Activated naive CD8-positive, alpha-beta T cell treated with anti-CD3 and anti-CD28 coated beads, Interleukin-2, amount 10 ng/mL, durations not matched to agents 7 days and 5 days (primary cell): Measurements from ENCODE around the gene COPB1. TPM values are rescaled to one million over a fixed set of nuclear protein-coding genes. Genes with fewer than 3 reads are reported as not detected.

ENCODE experiments used
- ATAC-seq: fragments of 150-1000 bp; cut with Tn5 transposase; one replicate; pipeline ENCODE4 v1.10.0; 2021; ENCODE audit warnings: low read depth, moderate library complexity
- POLR2A ChIA-PET: fragments of 350-600 bp; sonication (Branson Sonifier 250); formaldehyde crosslinking; loops from one replicate; lab custom pipeline; 2021; ENCODE audit warnings: antibody characterized with exemption; lab: Charles Lee
- DNase-seq: peaks from one replicate; pipeline ENCODE4 v3.0.0; 2021
- H3K27ac Mint-ChIP-seq: one replicate; pipeline ENCODE4 v1.8.0; 2022; ENCODE audit warnings: mild to moderate bottlenecking, mixed read lengths
- H3K27me3 Mint-ChIP-seq: one replicate; pipeline ENCODE4 v1.8.0; 2022; ENCODE audit warnings: mild to moderate bottlenecking, moderate library complexity, mixed read lengths
- H3K36me3 Mint-ChIP-seq: one replicate; pipeline ENCODE4 v1.8.0; 2021; ENCODE audit warnings: mild to moderate bottlenecking, mixed read lengths
- H3K4me1 Mint-ChIP-seq: one replicate; pipeline ENCODE4 v1.8.0; 2021; ENCODE audit warnings: mixed read lengths
- H3K4me3 Mint-ChIP-seq: one replicate; pipeline ENCODE4 v1.8.0; 2022; ENCODE audit warnings: mild to moderate bottlenecking, moderate library complexity, mixed read lengths
- H3K9me3 Mint-ChIP-seq: one replicate; pipeline ENCODE4 v1.8.0; 2021; ENCODE audit warnings: mixed read lengths
- total RNA-seq, 2 experiments: library from RNA; stranded (reverse); gene quantifications; one replicate each; pipeline ENCODE4 v1.2.3, GENCODE V29; 2021

Gene COPB1
- total RNA-seq, 2 experiments from 2014 or later, result 80.1 to 91.2 TPM

- Mint-ChIP-seq H3K9me3 (peaks cover 1% of the 10 kb centered on the region), H3K4me1 (peaks cover 24% of the 10 kb centered on the region), H3K27me3 (no peaks in the 10 kb centered on the region), H3K4me3 (peak overlapping the region; percentile 96), H3K36me3 (peaks cover 35% of the 10 kb centered on the region), H3K27ac (peak overlapping the region; percentile 97)
- ATAC-seq, result peak; percentile 51
- DNase-seq, result peak; percentile 49
- POLR2A ChIA-PET, result interaction anchor here (0.7 to 3.8 kb wide), 9 partner anchors 15 to 406 kb away, joined by 3 to 29 read pairs (median 5); partner anchors contain the start of genes CYP2R1 and PSMA1
Measured at GRCh38 chr11:14500181-14500651, 605 bp upstream of the COPB1 start.

- DNase-seq (no peak), ATAC-seq (peak; percentile 40)
- Mint-ChIP-seq H3K4me3 (peak overlapping the region; percentile 96), H3K9me3 (peaks cover 1% of the 10 kb centered on the region), H3K4me1 (peaks cover 24% of the 10 kb centered on the region), H3K36me3 (peaks cover 37% of the 10 kb centered on the region), H3K27me3 (no peaks in the 10 kb centered on the region), H3K27ac (peak overlapping the region; percentile 97)
- POLR2A ChIA-PET, result interaction anchor here (0.7 to 3.8 kb wide), 8 partner anchors 14 to 798 kb away, joined by 3 to 29 read pairs (median 6); partner anchors contain the start of genes CYP2R1 and PSMA1
Measured at GRCh38 chr11:14499178-14499559, 442 bp downstream of the COPB1 start.

- POLR2A ChIA-PET, result no interaction called here
- DNase-seq (no peak), ATAC-seq (no peak)
- no peak overlapping the region for H3K27ac Mint-ChIP-seq
- peaks cover 13% of the 10 kb centered on the region for H3K4me1 Mint-ChIP-seq
- H3K9me3 Mint-ChIP-seq, result no peaks in the 10 kb centered on the region
- H3K4me3 Mint-ChIP-seq, result no peak overlapping the region
- no peaks in the 10 kb centered on the region for H3K27me3 Mint-ChIP-seq
- peaks cover 30% of the 10 kb centered on the region for H3K36me3 Mint-ChIP-seq
Measured at GRCh38 chr11:14480716-14481115, 18.9 kb downstream of the COPB1 start.

- peaks cover 73% of the 10 kb centered on the region for H3K36me3 Mint-ChIP-seq
- no peaks in the 10 kb centered on the region for H3K27me3 Mint-ChIP-seq
- no peak overlapping the region for H3K4me3 Mint-ChIP-seq
- ATAC-seq (no peak), DNase-seq (no peak)
- no peak overlapping the region for H3K27ac Mint-ChIP-seq
- H3K9me3 Mint-ChIP-seq, result no peaks in the 10 kb centered on the region
- peaks cover 9% of the 10 kb centered on the region for H3K4me1 Mint-ChIP-seq
- POLR2A ChIA-PET, result no interaction called here
Measured at GRCh38 chr11:14471127-14471526, 28.5 kb downstream of the COPB1 start.

- peaks cover 30% of the 10 kb centered on the region for H3K36me3 Mint-ChIP-seq
- POLR2A ChIA-PET, result no interaction called here
Measured at GRCh38 chr11:14463623-14464022, 36.0 kb downstream of the COPB1 start.

GRCh38 chr11:14460147-14460546 is 39.5 kb downstream of the COPB1 start:
- DNase-seq (no peak), ATAC-seq (no peak)
- Mint-ChIP-seq H3K27ac (no peak overlapping the region), H3K27me3 (no peaks in the 10 kb centered on the region), H3K4me3 (no peak overlapping the region), H3K9me3 (no peaks in the 10 kb centered on the region), H3K4me1 (no peaks in the 10 kb centered on the region), H3K36me3 (peaks cover 13% of the 10 kb centered on the region)
- POLR2A ChIA-PET, result no interaction called here

More at GRCh38 chr11:14463623-14464022, 36.0 kb downstream of the COPB1 start:
- H3K9me3 Mint-ChIP-seq, result no peaks in the 10 kb centered on the region
- DNase-seq, result no peak
- no peak for ATAC-seq
- H3K4me1 Mint-ChIP-seq, result no peaks in the 10 kb centered on the region
- H3K27me3 Mint-ChIP-seq, result no peaks in the 10 kb centered on the region
- no peak overlapping the region for H3K27ac Mint-ChIP-seq
- no peak overlapping the region for H3K4me3 Mint-ChIP-seq

- Mint-ChIP-seq H3K4me1 (peaks cover 2% of the 10 kb centered on the region), H3K27ac (no peak overlapping the region), H3K4me3 (no peak overlapping the region), H3K9me3 (no peaks in the 10 kb centered on the region), H3K27me3 (no peaks in the 10 kb centered on the region), H3K36me3 (peaks cover 15% of the 10 kb centered on the region)
- POLR2A ChIA-PET, result interaction anchor here (0.7 kb wide), 1 partner anchor 167 kb away, joined by 3 read pairs; no protein-coding TSS in a partner anchor
- DNase-seq (no peak), ATAC-seq (no peak)
Measured at GRCh38 chr11:14458377-14458776, 41.2 kb downstream of the COPB1 start.

- DNase-seq (no peak), ATAC-seq (no peak)
- peaks cover 32% of the 10 kb centered on the region for H3K36me3 Mint-ChIP-seq
- no peaks in the 10 kb centered on the region for H3K9me3 Mint-ChIP-seq
- no peak overlapping the region for H3K27ac Mint-ChIP-seq
- H3K4me1 Mint-ChIP-seq, result peaks cover 10% of the 10 kb centered on the region
- POLR2A ChIA-PET, result interaction anchor here (0.6 kb wide), 7 partner anchors 75 to 180 kb away, joined by 3 to 6 read pairs (median 4); no protein-coding TSS in a partner anchor
- H3K27me3 Mint-ChIP-seq, result no peaks in the 10 kb centered on the region
- no peak overlapping the region for H3K4me3 Mint-ChIP-seq
Measured at GRCh38 chr11:14455648-14456430, 43.8 kb downstream of the COPB1 start.

- ATAC-seq (peak; percentile 33), DNase-seq (no peak)
- H3K4me1 Mint-ChIP-seq, result peaks cover 10% of the 10 kb centered on the region
- no peaks in the 10 kb centered on the region for H3K27me3 Mint-ChIP-seq
- peaks cover 32% of the 10 kb centered on the region for H3K36me3 Mint-ChIP-seq
- POLR2A ChIA-PET, result interaction anchor here (0.6 kb wide), 7 partner anchors 74 to 179 kb away, joined by 3 to 6 read pairs (median 4); no protein-coding TSS in a partner anchor
- H3K9me3 Mint-ChIP-seq, result no peaks in the 10 kb centered on the region
- H3K4me3 Mint-ChIP-seq, result no peak overlapping the region
- H3K27ac Mint-ChIP-seq, result no peak overlapping the region
Measured at GRCh38 chr11:14454861-14455632, 44.6 kb downstream of the COPB1 start.

- Mint-ChIP-seq H3K4me3 (no peak overlapping the region), H3K27ac (no peak overlapping the region), H3K36me3 (peaks cover 29% of the 10 kb centered on the region), H3K9me3 (no peaks in the 10 kb centered on the region), H3K27me3 (no peaks in the 10 kb centered on the region), H3K4me1 (peaks cover 19% of the 10 kb centered on the region)
- no peak for DNase-seq
- ATAC-seq, result no peak
- POLR2A ChIA-PET, result no interaction called here
Measured at GRCh38 chr11:14451825-14452224, 47.8 kb downstream of the COPB1 start.

- DNase-seq, result no peak
- H3K27ac Mint-ChIP-seq, result no peak overlapping the region
- H3K4me1 Mint-ChIP-seq, result peaks cover 29% of the 10 kb centered on the region
- no peaks in the 10 kb centered on the region for H3K9me3 Mint-ChIP-seq
- no peak overlapping the region for H3K4me3 Mint-ChIP-seq
- H3K36me3 Mint-ChIP-seq, result peaks cover 29% of the 10 kb centered on the region
- no peaks in the 10 kb centered on the region for H3K27me3 Mint-ChIP-seq
- ATAC-seq, result no peak
- POLR2A ChIA-PET, result interaction anchor here (0.7 kb wide), 1 partner anchor 147 kb away, joined by 4 read pairs; no protein-coding TSS in a partner anchor
Measured at GRCh38 chr11:14449302-14449714, 50.3 kb downstream of the COPB1 start.

- Mint-ChIP-seq H3K36me3 (peaks cover 27% of the 10 kb centered on the region), H3K4me1 (peaks cover 29% of the 10 kb centered on the region), H3K4me3 (no peak overlapping the region), H3K27ac (peak overlapping the region; percentile 9), H3K27me3 (no peaks in the 10 kb centered on the region), H3K9me3 (no peaks in the 10 kb centered on the region)
- POLR2A ChIA-PET, result interaction anchor here (0.7 kb wide), 1 partner anchor 146 kb away, joined by 3 read pairs; no protein-coding TSS in a partner anchor
- DNase-seq (no peak), ATAC-seq (no peak)
Measured at GRCh38 chr11:14448240-14448639, 51.4 kb downstream of the COPB1 start.

GRCh38 chr11:14446701-14447169 is 52.9 kb downstream of the COPB1 start:
- Mint-ChIP-seq H3K4me3 (peak overlapping the region; percentile 6), H3K4me1 (peaks cover 23% of the 10 kb centered on the region), H3K27me3 (no peaks in the 10 kb centered on the region), H3K36me3 (peaks cover 22% of the 10 kb centered on the region), H3K9me3 (no peaks in the 10 kb centered on the region), H3K27ac (no peak overlapping the region)
- POLR2A ChIA-PET, result no interaction called here
- ATAC-seq, result no peak
- no peak for DNase-seq
